Measurements from ENCODE around the gene LRRC61.
"Not testable (repeated sequence)": the region's sequence is repeated elsewhere in the genome, so short reads cannot be mapped to it uniquely, and the experiment has no call there.

GRCh38 chr7:150287815-150288214 lies 35.3 kb upstream of the LRRC61 start:
- not testable (repeated sequence) for TF ChIP-seq CTCF, POLR2A (IDR thresholded peaks at IDR 0.05)
